H1 (cell line): ENCODE data around the gene ANKRD7. TPM values are rescaled to one million over a fixed set of nuclear protein-coding genes. Genes with fewer than 3 reads are reported as not detected.
A peak's percentile ranks its signal among the peaks of the same experiment; 100 is the strongest.

Source experiments
- CTCF ChIA-PET: fragments of 300-600 bp; sonication (Branson Sonifier 250); formaldehyde crosslinking; loops from one replicate; lab custom pipeline; 2021; ENCODE audit not compliant: partially characterized antibody; lab: Charles Lee
- POLR2A ChIA-PET: fragments of 300-600 bp; sonication (Branson Sonifier 250); formaldehyde crosslinking; loops from one replicate; lab custom pipeline; 2021; ENCODE audit warnings: inconsistent platforms; ENCODE audit not compliant: partially characterized antibody; lab: Charles Lee
- DNase-seq, 2 experiments: peaks; one replicate each; pipeline versions ENCODE4 v3.0.0 to v3.0.0-alpha.2; 2010 to 2022; ENCODE audit warnings: low spot score in 2 of 2, low read depth in 1 of 2, mixed read lengths in 1 of 2
- FAIRE-seq: peaks from 2 replicates; lab custom pipeline; 2011; peaks lifted over from hg19 to GRCh38; lab: Jason Lieb, UNC
- H2AFZ ChIP-seq: 2 replicates; pipeline ENCODE4 v1.8.1; 2012; ENCODE audit warnings: low read length, inconsistent platforms
- H2AK5ac ChIP-seq: 2 replicates; pipeline ENCODE4 v1.6.1; 2013; ENCODE audit warnings: low read depth, low read length
- H2BK120ac ChIP-seq: replicated peaks from 2 replicates; pipeline ENCODE3; 2013; ENCODE audit warnings: low read depth, low read length, inconsistent platforms
- H2BK12ac ChIP-seq: 2 replicates; pipeline ENCODE4 v1.6.1; 2013; ENCODE audit warnings: low read depth, low read length
- H2BK15ac ChIP-seq: 2 replicates; pipeline ENCODE4 v1.6.1; 2013; ENCODE audit warnings: low read length
- H2BK20ac ChIP-seq: 2 replicates; pipeline ENCODE4 v1.6.1; 2013; ENCODE audit warnings: low read length
- H2BK5ac ChIP-seq: 2 replicates; pipeline ENCODE4 v1.6.1; 2013; ENCODE audit warnings: low read depth, low read length
- H3K14ac ChIP-seq: 2 replicates; pipeline ENCODE4 v1.6.1; 2013; ENCODE audit warnings: inconsistent platforms; ENCODE audit not compliant: insufficient read length
- H3K18ac ChIP-seq: 2 replicates; pipeline ENCODE4 v1.6.1; 2013; ENCODE audit warnings: low read length; ENCODE audit errors: extremely low read depth
- H3K23ac ChIP-seq: 2 replicates; pipeline ENCODE4 v1.6.1; 2013; ENCODE audit warnings: inconsistent platforms; ENCODE audit not compliant: insufficient read length
- H3K23me2 ChIP-seq: 2 replicates; pipeline ENCODE4 v1.6.1; 2013; ENCODE audit warnings: low read depth, low read length
- H3K27ac ChIP-seq: 2 replicates; pipeline ENCODE4 v1.6.1; 2011; ENCODE audit warnings: low read depth, low read length, inconsistent platforms
- H3K27me3 ChIP-seq, 4 experiments: replicated peaks in 1 of 4; 1 replicate in 1 of 4; 2 replicates in 3 of 4; pipeline versions ENCODE4 v1.6.1 to v1.8.1; 2011 to 2013; ENCODE audit warnings: low read length in 3 of 4, mild to moderate bottlenecking in 3 of 4, inconsistent platforms in 2 of 4, mixed read lengths in 2 of 4, moderate library complexity in 1 of 4; ENCODE audit not compliant: control insufficient read depth in 3 of 4, insufficient read depth in 3 of 4; ENCODE audit errors: extremely low read depth in 1 of 4
- H3K36me3 ChIP-seq, 4 experiments: 2 replicates each; pipeline versions ENCODE4 v1.6.1 to v1.8.1; 2011 to 2013; ENCODE audit warnings: mild to moderate bottlenecking in 4 of 4, low read length in 3 of 4, moderate library complexity in 2 of 4, control low read depth in 1 of 4, inconsistent platforms in 1 of 4; ENCODE audit not compliant: insufficient read depth in 4 of 4, control insufficient read depth in 2 of 4
- H3K4ac ChIP-seq: replicated peaks from 2 replicates; pipeline ENCODE3; 2013; ENCODE audit warnings: low read length, low read depth, mixed read lengths, inconsistent platforms; ENCODE audit not compliant: insufficient read length
- H3K4me1 ChIP-seq, 4 experiments: replicated peaks in 1 of 4; 1 replicate in 1 of 4; 2 replicates in 3 of 4; pipeline versions ENCODE4 v1.6.1 to v1.8.1; 2011 to 2013; ENCODE audit warnings: low read length in 3 of 4, inconsistent platforms in 2 of 4, mixed read lengths in 1 of 4; ENCODE audit not compliant: insufficient read depth in 4 of 4, control insufficient read depth in 3 of 4
- H3K4me2 ChIP-seq, 2 experiments: 2 replicates each; pipeline versions ENCODE4 v1.6.1 to v1.8.1; 2011 to 2013; ENCODE audit warnings: low read depth in 2 of 2, low read length in 2 of 2, control low read depth in 1 of 2, inconsistent platforms in 1 of 2, mild to moderate bottlenecking in 1 of 2; ENCODE audit not compliant: insufficient read depth in 1 of 2
- H3K4me3 ChIP-seq, 4 experiments: fragments of 200-600, 300-600 bp in 1 of 4; sonication (generic), shearing (Covaris generic), sonication (Bioruptor Twin) in 1 of 4; 2 replicates each; pipeline versions ENCODE4 v1.5.1 to v1.8.1; 2011 to 2016; ENCODE audit warnings: low read length in 4 of 4, low read depth in 3 of 4, control low read depth in 2 of 4, inconsistent platforms in 2 of 4, mild to moderate bottlenecking in 2 of 4, mixed read lengths in 1 of 4, moderate library complexity in 1 of 4; ENCODE audit not compliant: insufficient read depth in 2 of 4; ENCODE audit errors: extremely low read depth in 1 of 4
- H3K56ac ChIP-seq: replicated peaks from 2 replicates; pipeline ENCODE3; 2013; ENCODE audit warnings: low read depth, mild to moderate bottlenecking, mixed read lengths, low read length, inconsistent platforms; ENCODE audit not compliant: insufficient read length
- H3K79me1 ChIP-seq: 2 replicates; pipeline ENCODE4 v1.6.1; 2013; ENCODE audit warnings: low read depth, low read length, control low read depth
- H3K79me2 ChIP-seq, 2 experiments: 2 replicates each; pipeline versions ENCODE4 v1.6.1 to v1.8.1; 2012 to 2013; ENCODE audit warnings: low read length in 2 of 2, mild to moderate bottlenecking in 2 of 2, inconsistent platforms in 1 of 2; ENCODE audit not compliant: insufficient read depth in 2 of 2, control insufficient read depth in 1 of 2
- H3K9ac ChIP-seq, 4 experiments: replicated peaks in 1 of 4; 1 replicate in 1 of 4; 2 replicates in 3 of 4; pipeline versions ENCODE4 v1.6.1 to v1.8.1; 2011 to 2013; ENCODE audit warnings: low read depth in 3 of 4, low read length in 3 of 4, control low read depth in 2 of 4, mild to moderate bottlenecking in 2 of 4, moderate library complexity in 2 of 4, inconsistent platforms in 1 of 4; ENCODE audit errors: extremely low read depth in 1 of 4
- H3K9me3 ChIP-seq, 2 experiments: 2 replicates each; pipeline versions ENCODE4 v1.6.1 to v1.8.1; 2012 to 2013; ENCODE audit warnings: mild to moderate bottlenecking in 2 of 2, moderate library complexity in 2 of 2, control low read depth in 1 of 2, inconsistent platforms in 1 of 2, low read depth in 1 of 2, low read length in 1 of 2, mixed read lengths in 1 of 2; ENCODE audit not compliant: insufficient read depth in 2 of 2
- H4K20me1 ChIP-seq, 2 experiments: replicated peaks in 1 of 2; 2 replicates each; pipeline versions ENCODE3 to v1.8.1; 2011 to 2013; ENCODE audit warnings: inconsistent platforms in 2 of 2, low read length in 2 of 2, mild to moderate bottlenecking in 1 of 2; ENCODE audit not compliant: insufficient read depth in 2 of 2, control insufficient read depth in 1 of 2
- H4K5ac ChIP-seq: 2 replicates; pipeline ENCODE4 v1.6.1; 2013; ENCODE audit warnings: low read length, low read depth, mixed read lengths, inconsistent platforms; ENCODE audit not compliant: insufficient read length
- H4K8ac ChIP-seq: 2 replicates; pipeline ENCODE4 v1.8.0; 2013; ENCODE audit warnings: mild to moderate bottlenecking, moderate library complexity, low read length, inconsistent platforms; ENCODE audit not compliant: insufficient read depth; ENCODE audit errors: extremely low read depth
- H4K91ac ChIP-seq: replicated peaks from 2 replicates; pipeline ENCODE3; 2013; ENCODE audit warnings: low read length, mixed read lengths, inconsistent platforms; ENCODE audit not compliant: insufficient read length
- SAP30 ChIP-seq: fragments of 300-600 bp; sonication (generic); IDR thresholded peaks from 2 replicates; pipeline ENCODE4 v1.7.1; 2012; ENCODE audit warnings: low read length, moderate library complexity, mild to moderate bottlenecking, inconsistent platforms; ENCODE audit not compliant: insufficient read depth, insufficient replicate concordance
- WGBS, 2 experiments: shearing (Covaris generic) in 1 of 2; methylation state at CpG; one replicate each; pipeline versions ENCODE4 v1.1.6 to v1.1.7; 2013 to 2015; ENCODE audit warnings: low lambda C conversion rate in 2 of 2, mixed read lengths in 2 of 2, inconsistent platforms in 1 of 2, low coverage in 1 of 2, missing lambda C conversion rate in 1 of 2; ENCODE audit not compliant: insufficient replicate concordance in 2 of 2, insufficient coverage in 1 of 2, insufficient read length in 1 of 2; ENCODE audit errors: extremely low coverage in 1 of 2, missing lambda C conversion rate in 1 of 2; 5-methylcytosine and 5-hydroxymethylcytosine counted together
- polyA plus RNA-seq, 7 experiments: library from polyadenylated mRNA; depleted of rRNA in 3 of 7; stranded (reverse) in 5 of 7; unstranded in 2 of 7; fragments of >200 nt in 5 of 7; fragments of 200-250 nt in 2 of 7; gene quantifications; 1 replicate in 5 of 7; 2 replicates in 1 of 7; 4 replicates in 1 of 7; pipeline versions ENCODE4 v1.2.1 to v1.2.3, GENCODE V29; 2011 to 2013; ENCODE audit warnings: missing spikeins in 2 of 7, mixed read lengths in 2 of 7
- total RNA-seq: library from RNA; stranded (reverse); fragmentation: NEBNext Ultra II Directional; extraction: Animal tissue kit (Norgen Biotek cat#: 25700); gene quantifications from 2 replicates; pipeline ENCODE4 v1.2.1, GENCODE V29; 2021
- TF ChIP-seq, protein P1 (sequence below): IDR thresholded peaks from 2 replicates; pipeline ENCODE4 v1.6.1; 2011; ENCODE audit warnings: low read length, improper control_type of control experiment

The ANKRD7 gene
- total and polyA plus RNA-seq, 2 of the 8 experiments (the other 6 are each of a cell fraction or from before 2014, with no cell fraction given): not detected

DNA sequence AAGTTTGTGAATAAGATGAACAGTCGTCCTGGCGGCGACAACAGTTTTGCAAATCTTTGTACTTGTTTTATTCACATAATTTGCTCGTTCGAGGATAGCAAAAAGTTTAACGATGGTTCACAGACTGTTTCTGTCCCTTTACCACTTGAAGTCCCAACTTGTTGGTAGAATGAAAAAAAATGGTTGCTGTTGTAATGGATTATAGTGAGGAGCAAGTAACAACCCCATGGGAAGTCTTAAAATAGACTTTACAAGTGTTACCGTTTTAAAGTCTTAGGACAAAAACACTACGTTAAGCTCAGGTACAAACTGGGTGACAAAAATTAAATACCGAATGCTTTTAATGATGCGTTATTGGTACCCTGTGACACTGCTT, 40.0 kb upstream of the ANKRD7 start:
- FAIRE-seq: no peak
- H2AK5ac ChIP-seq: no peak overlapping the region
- H3K4me3 ChIP-seq: peak overlapping the region; percentile 85 to 96 (median 92)
- no peaks in the 10 kb centered on the region for H3K79me1 ChIP-seq
- WGBS, 2 experiments: 17% methylated on average over 10 of the region's 10 CpGs; no CpG with 5 or more reads in 1 of the 2 experiments
- H2BK12ac ChIP-seq: no peak overlapping the region
- peak overlapping the region; percentile 86 to 98 (median 92) for H3K9ac ChIP-seq
- H3K9me3 ChIP-seq: no peaks in the 10 kb centered on the region
- no peaks in the 10 kb centered on the region for H3K27me3 ChIP-seq
- DNase-seq: no peak
- POLR2A ChIA-PET: interaction anchor here (1.9 kb wide), 1 partner anchor 10 kb away, joined by 5 read pairs; no protein-coding TSS in a partner anchor
- CTCF ChIA-PET: interaction anchor here (2.0 kb wide), 1 partner anchor 11 kb away, joined by 6 read pairs; no protein-coding TSS in a partner anchor
- H3K79me2 ChIP-seq: peaks cover 6 to 44% of the 10 kb centered on the region in 2 experiments; a peak in 3 of 4 replicates
- peaks cover 2% of the 10 kb centered on the region; the same call in 1 of the 2 replicates for H3K23me2 ChIP-seq
- H4K91ac ChIP-seq: no peak overlapping the region
- no peak overlapping the region for H4K8ac ChIP-seq
- TF ChIP-seq SAP30: peak; percentile 11
- TF ChIP-seq, protein P1, sequence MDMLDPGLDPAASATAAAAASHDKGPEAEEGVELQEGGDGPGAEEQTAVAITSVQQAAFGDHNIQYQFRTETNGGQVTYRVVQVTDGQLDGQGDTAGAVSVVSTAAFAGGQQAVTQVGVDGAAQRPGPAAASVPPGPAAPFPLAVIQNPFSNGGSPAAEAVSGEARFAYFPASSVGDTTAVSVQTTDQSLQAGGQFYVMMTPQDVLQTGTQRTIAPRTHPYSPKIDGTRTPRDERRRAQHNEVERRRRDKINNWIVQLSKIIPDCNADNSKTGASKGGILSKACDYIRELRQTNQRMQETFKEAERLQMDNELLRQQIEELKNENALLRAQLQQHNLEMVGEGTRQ: no peak
- H2BK15ac ChIP-seq: no peak overlapping the region
- no peak overlapping the region for H3K23ac ChIP-seq
- no peak overlapping the region for H2AFZ ChIP-seq
- H3K36me3 ChIP-seq: peaks cover 2 to 24% (median 19%) of the 10 kb centered on the region in 4 experiments; a peak in 6 of 8 replicates
- peak overlapping the region; percentile 93 for H3K27ac ChIP-seq
- no peak overlapping the region for H2BK20ac ChIP-seq
- H3K4me1 ChIP-seq: peaks cover 0 to 3% (median 0%) of the 10 kb centered on the region in 4 experiments; a peak in 1 of 7 replicates
- H3K56ac ChIP-seq: no peak overlapping the region
- H3K4ac ChIP-seq: no peak overlapping the region
- H3K14ac ChIP-seq: no peak overlapping the region
- H4K5ac ChIP-seq: peak overlapping the region; percentile 89
- H2BK120ac ChIP-seq: no peak overlapping the region
- peak overlapping the region; percentile 85 to 92 for H3K4me2 ChIP-seq
- H2BK5ac ChIP-seq: no peak overlapping the region
- H4K20me1 ChIP-seq: no peaks in the 10 kb centered on the region
- no peak overlapping the region for H3K18ac ChIP-seq
